CD8-positive, alpha-beta memory T cell (primary cell): ENCODE data around the gene MYORG. TPM values are rescaled to one million over a fixed set of nuclear protein-coding genes. Genes with fewer than 3 reads are reported as not detected.

Experiments
- CTCF ChIA-PET: fragments of 350-600 bp; sonication (Branson Sonifier 250); formaldehyde crosslinking; loops from one replicate; lab custom pipeline; 2021; ENCODE audit warnings: antibody characterized with exemption; lab: Charles Lee
- POLR2A ChIA-PET: fragments of 350-600 bp; sonication (Branson Sonifier 250); formaldehyde crosslinking; loops from one replicate; lab custom pipeline; 2021; ENCODE audit warnings: antibody characterized with exemption; lab: Charles Lee
- DNase-seq, 5 donors: peaks; one replicate each; pipeline versions ENCODE4 v3.0.0 to v3.0.0-alpha.2; 2020 to 2022; ENCODE audit warnings: mixed read lengths in 1 of 5
- H3K27ac ChIP-seq: one replicate; pipeline ENCODE4 v1.7.0; 2013; ENCODE audit warnings: low read depth, mild to moderate bottlenecking, low read length, moderate library complexity
- H3K27me3 ChIP-seq: 2 replicates; pipeline ENCODE4 v1.7.0; 2013; ENCODE audit warnings: low read length, mild to moderate bottlenecking; ENCODE audit not compliant: insufficient read depth, poor library complexity, severe bottlenecking
- H3K36me3 ChIP-seq: 2 replicates; pipeline ENCODE4 v1.7.0; 2013; ENCODE audit warnings: mild to moderate bottlenecking, low read length, moderate library complexity; ENCODE audit not compliant: insufficient read depth
- H3K4me1 ChIP-seq: 2 replicates; pipeline ENCODE4 v1.7.0; 2013; ENCODE audit warnings: mild to moderate bottlenecking, low read length, moderate library complexity; ENCODE audit not compliant: insufficient read depth
- H3K4me3 ChIP-seq: 2 replicates; pipeline ENCODE4 v1.7.0; 2013; ENCODE audit warnings: mild to moderate bottlenecking, low read length
- H3K9me3 ChIP-seq: 2 replicates; pipeline ENCODE4 v1.7.0; 2013; ENCODE audit warnings: mild to moderate bottlenecking, low read length
- H3K27ac Mint-ChIP-seq, 8 donors: one replicate each; pipeline ENCODE4 v1.8.0; 2020 to 2021; ENCODE audit warnings: mixed read lengths in 8 of 8, mild to moderate bottlenecking in 6 of 8, inconsistent platforms in 3 of 8, moderate library complexity in 3 of 8
- H3K27me3 Mint-ChIP-seq, 2 donors: one replicate each; pipeline ENCODE4 v1.8.0; 2020 to 2021; ENCODE audit warnings: mixed read lengths in 2 of 2, mild to moderate bottlenecking in 1 of 2, moderate library complexity in 1 of 2
- H3K36me3 Mint-ChIP-seq, 3 donors: one replicate each; pipeline ENCODE4 v1.8.0; 2020 to 2021; ENCODE audit warnings: mixed read lengths in 3 of 3, inconsistent platforms in 1 of 3, mild to moderate bottlenecking in 1 of 3
- H3K4me1 Mint-ChIP-seq, 3 donors: one replicate each; pipeline ENCODE4 v1.8.0; 2020 to 2021; ENCODE audit warnings: mixed read lengths in 3 of 3, inconsistent platforms in 1 of 3, mild to moderate bottlenecking in 1 of 3
- H3K4me3 Mint-ChIP-seq, 7 donors: one replicate each; pipeline ENCODE4 v1.8.0; 2020 to 2021; ENCODE audit warnings: mixed read lengths in 7 of 7, mild to moderate bottlenecking in 6 of 7, moderate library complexity in 4 of 7, inconsistent platforms in 2 of 7
- H3K9me3 Mint-ChIP-seq, 5 donors: one replicate each; pipeline ENCODE4 v1.8.0; 2020 to 2022; ENCODE audit warnings: mixed read lengths in 5 of 5, mild to moderate bottlenecking in 3 of 5, moderate library complexity in 2 of 5, inconsistent platforms in 1 of 5
- polyA plus RNA-seq: library from polyadenylated mRNA; unstranded; fragments of 300-500 nt; fragmentation: Illumina TruSeq; gene quantifications from one replicate; pipeline ENCODE4 v1.2.3, GENCODE V29; 2021
- total RNA-seq, 2 experiments: library from RNA; stranded (reverse); gene quantifications; one replicate each; pipeline ENCODE4 v1.2.3, GENCODE V29; 2021

MYORG gene
- total RNA-seq (1 to 10 TPM; 2.3 to 2.4 TPM), polyA plus RNA-seq (0.67 TPM)

- Histone ChIP-seq H3K4me3 (peak within 1 kb of the TSS; percentile 74), H3K27me3 (no peaks in the 10 kb centered on the region), H3K9me3 (no peaks in the 10 kb centered on the region), H3K4me1 (peaks cover 38% of the 10 kb centered on the region), H3K36me3 (no peaks in the 10 kb centered on the region), H3K27ac (peak within 1 kb of the TSS; percentile 64)
- Mint-ChIP-seq H3K27me3 (no peaks in the 10 kb centered on the region), H3K4me1 (peaks cover 37 to 56% (median 43%) of the 10 kb centered on the region in 3 donors), H3K27ac (peak within 1 kb of the TSS; percentile 84 to 96 (median 95)), H3K9me3 (no peaks in the 10 kb centered on the region), H3K4me3 (peak within 1 kb of the TSS; percentile 81 to 96 (median 94)), H3K36me3 (peaks cover 0 to 3% (median 0%) of the 10 kb centered on the region in 3 donors)
- peak; percentile 94 to 98 (median 96) for DNase-seq
- ChIA-PET POLR2A (interaction anchor here (0.5 to 1.4 kb wide), 5 partner anchors 47 to 329 kb away, joined by 3 to 5 read pairs (median 3); partner anchors contain the start of genes DNAI1 and FAM219A), CTCF (interaction anchor here (1.0 to 9.8 kb wide), 8 partner anchors 27 to 261 kb away, joined by 3 to 73 read pairs (median 4); partner anchors contain the start of gene SIGMAR1)
Observed at GRCh38 chr9:34376596-34377403, at the start of gene MYORG. Gene MYORG (minus strand): TSS chr9:34376898. CDS start chr9:34372943, 3,955 bp downstream.

- Histone ChIP-seq H3K4me3 (no peak overlapping the region), H3K27me3 (no peaks in the 10 kb centered on the region), H3K4me1 (no peaks in the 10 kb centered on the region), H3K36me3 (no peaks in the 10 kb centered on the region), H3K9me3 (no peaks in the 10 kb centered on the region), H3K27ac (no peak overlapping the region)
- DNase-seq: no peak
- no peak overlapping the region for H3K4me3 Mint-ChIP-seq
- peak overlapping the region in 2 of 8 donors; percentile 12 to 54 for H3K27ac Mint-ChIP-seq
- no peaks in the 10 kb centered on the region for H3K9me3 Mint-ChIP-seq
- H3K36me3 Mint-ChIP-seq: peaks cover 0 to 3% (median 0%) of the 10 kb centered on the region in 3 donors
- ChIA-PET CTCF (interaction anchor here (1.4 kb wide), 1 partner anchor 16 kb away, joined by 3 read pairs; no protein-coding TSS in a partner anchor), POLR2A (no interaction called here)
- H3K27me3 Mint-ChIP-seq: no peaks in the 10 kb centered on the region
- H3K4me1 Mint-ChIP-seq: no peaks in the 10 kb centered on the region
Observed at GRCh38 chr9:34419716-34420504, 43.2 kb upstream of the MYORG start.

- Mint-ChIP-seq H3K27ac (no peak overlapping the region), H3K27me3 (no peaks in the 10 kb centered on the region), H3K36me3 (peaks cover 0 to 3% (median 0%) of the 10 kb centered on the region in 3 donors), H3K4me1 (no peaks in the 10 kb centered on the region), H3K4me3 (no peak overlapping the region), H3K9me3 (no peaks in the 10 kb centered on the region)
- ChIA-PET POLR2A (interaction anchor here (0.7 kb wide), 1 partner anchor 8 kb away, joined by 6 read pairs; no protein-coding TSS in a partner anchor), CTCF (interaction anchor here (3.8 kb wide), 1 partner anchor 14 kb away, joined by 20 read pairs; no protein-coding TSS in a partner anchor)
- no peak overlapping the region for H3K4me3 ChIP-seq
- no peaks in the 10 kb centered on the region for H3K36me3 ChIP-seq
- no peaks in the 10 kb centered on the region for H3K27me3 ChIP-seq
- H3K9me3 ChIP-seq: no peaks in the 10 kb centered on the region
- H3K4me1 ChIP-seq: no peaks in the 10 kb centered on the region
- DNase-seq: no peak
- H3K27ac ChIP-seq: no peak overlapping the region
Observed at GRCh38 chr9:34417734-34418133, 41.0 kb upstream of the MYORG start.

GRCh38 chr9:34413231-34413852, 36.6 kb upstream of the MYORG start:
- Mint-ChIP-seq H3K27ac (no peak overlapping the region), H3K27me3 (no peaks in the 10 kb centered on the region), H3K4me3 (no peak overlapping the region), H3K36me3 (peaks cover 0 to 3% (median 0%) of the 10 kb centered on the region in 3 donors), H3K4me1 (no peaks in the 10 kb centered on the region), H3K9me3 (no peaks in the 10 kb centered on the region)
- Histone ChIP-seq H3K4me3 (no peak overlapping the region), H3K4me1 (no peaks in the 10 kb centered on the region), H3K27me3 (no peaks in the 10 kb centered on the region), H3K36me3 (no peaks in the 10 kb centered on the region), H3K9me3 (no peaks in the 10 kb centered on the region), H3K27ac (no peak overlapping the region)
- DNase-seq: no peak
- POLR2A ChIA-PET: no interaction called here
- CTCF ChIA-PET: interaction anchor here (1.1 to 3.0 kb wide), 2 partner anchors 9 to 190 kb away, joined by 5 to 13 read pairs; no protein-coding TSS in a partner anchor

- no peaks in the 10 kb centered on the region for H3K9me3 ChIP-seq
- POLR2A ChIA-PET: no interaction called here
- no peak overlapping the region for H3K27ac Mint-ChIP-seq
Observed at GRCh38 chr9:34412336-34412735, 35.6 kb upstream of the MYORG start.

GRCh38 chr9:34409154-34409553, 32.5 kb upstream of the MYORG start:
- no peaks in the 10 kb centered on the region for H3K27me3 Mint-ChIP-seq
- no peak for DNase-seq

More at GRCh38 chr9:34412336-34412735, 35.6 kb upstream of the MYORG start:
- no peak overlapping the region for H3K4me3 Mint-ChIP-seq
- H3K27me3 Mint-ChIP-seq: no peaks in the 10 kb centered on the region
- CTCF ChIA-PET: interaction anchor here (1.1 to 3.0 kb wide), 2 partner anchors 8 to 191 kb away, joined by 5 to 13 read pairs; no protein-coding TSS in a partner anchor
- Histone ChIP-seq H3K27ac (no peak overlapping the region), H3K4me3 (no peak overlapping the region), H3K36me3 (no peaks in the 10 kb centered on the region), H3K4me1 (no peaks in the 10 kb centered on the region), H3K27me3 (no peaks in the 10 kb centered on the region)
- H3K4me1 Mint-ChIP-seq: no peaks in the 10 kb centered on the region
- H3K9me3 Mint-ChIP-seq: no peaks in the 10 kb centered on the region
- H3K36me3 Mint-ChIP-seq: no peaks in the 10 kb centered on the region
- DNase-seq: no peak

GRCh38 chr9:34408173-34408572, 31.5 kb upstream of the MYORG start:
- no peaks in the 10 kb centered on the region for H3K27me3 Mint-ChIP-seq
- H3K9me3 Mint-ChIP-seq: no peaks in the 10 kb centered on the region
- ChIA-PET CTCF (no interaction called here), POLR2A (no interaction called here)
- no peaks in the 10 kb centered on the region for H3K4me1 Mint-ChIP-seq
- Histone ChIP-seq H3K27ac (no peak overlapping the region), H3K4me3 (no peak overlapping the region), H3K4me1 (no peaks in the 10 kb centered on the region), H3K9me3 (no peaks in the 10 kb centered on the region), H3K36me3 (no peaks in the 10 kb centered on the region), H3K27me3 (no peaks in the 10 kb centered on the region)
- H3K27ac Mint-ChIP-seq: no peak overlapping the region
- H3K4me3 Mint-ChIP-seq: no peak overlapping the region
- H3K36me3 Mint-ChIP-seq: peaks cover 0 to 14% (median 5%) of the 10 kb centered on the region in 3 donors
- no peak for DNase-seq

More at GRCh38 chr9:34409154-34409553, 32.5 kb upstream of the MYORG start:
- ChIA-PET POLR2A (interaction anchor here (0.6 kb wide), 1 partner anchor 15 kb away, joined by 3 read pairs; no protein-coding TSS in a partner anchor), CTCF (no interaction called here)
- H3K27ac ChIP-seq: no peak overlapping the region
- H3K27me3 ChIP-seq: no peaks in the 10 kb centered on the region
- Mint-ChIP-seq H3K36me3 (peaks cover 0 to 9% (median 3%) of the 10 kb centered on the region in 3 donors), H3K4me1 (no peaks in the 10 kb centered on the region), H3K27ac (no peak overlapping the region), H3K9me3 (no peaks in the 10 kb centered on the region), H3K4me3 (no peak overlapping the region)
- no peaks in the 10 kb centered on the region for H3K9me3 ChIP-seq
- no peak overlapping the region for H3K4me3 ChIP-seq
- no peaks in the 10 kb centered on the region for H3K36me3 ChIP-seq
- no peaks in the 10 kb centered on the region for H3K4me1 ChIP-seq
